Inflammatory macrophage treated with lipopolysaccharide for 4 hours (primary cell): ENCODE data around the gene TYSND1.
A peak's percentile ranks its signal among the peaks of the same experiment; 100 is the strongest.
"Not testable (repeated sequence)": the region's sequence is repeated elsewhere in the genome, so short reads cannot be mapped to it uniquely, and the experiment has no call there.

Experiments
- DNase-seq: peaks from one replicate; pipeline ENCODE4 v3.0.0-alpha.2; 2020

Gene TYSND1

DNA sequence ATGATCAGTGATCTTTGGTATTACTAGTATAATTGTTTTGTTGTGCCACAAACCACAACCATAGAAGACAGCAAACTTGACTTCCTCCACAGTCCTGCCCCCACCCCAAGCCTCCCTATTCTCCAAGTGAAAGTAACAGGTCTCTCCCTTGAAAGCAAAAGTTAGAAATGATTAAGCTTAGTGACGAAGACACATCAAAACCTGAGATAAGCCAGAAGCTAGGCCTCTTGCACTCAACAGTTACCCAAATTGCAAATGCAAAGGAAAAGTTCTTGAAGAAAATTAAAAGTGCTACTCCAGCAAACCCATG lies 16.3 kb upstream of the TYSND1 start:
- DNase-seq: peak; percentile 77

DNA sequence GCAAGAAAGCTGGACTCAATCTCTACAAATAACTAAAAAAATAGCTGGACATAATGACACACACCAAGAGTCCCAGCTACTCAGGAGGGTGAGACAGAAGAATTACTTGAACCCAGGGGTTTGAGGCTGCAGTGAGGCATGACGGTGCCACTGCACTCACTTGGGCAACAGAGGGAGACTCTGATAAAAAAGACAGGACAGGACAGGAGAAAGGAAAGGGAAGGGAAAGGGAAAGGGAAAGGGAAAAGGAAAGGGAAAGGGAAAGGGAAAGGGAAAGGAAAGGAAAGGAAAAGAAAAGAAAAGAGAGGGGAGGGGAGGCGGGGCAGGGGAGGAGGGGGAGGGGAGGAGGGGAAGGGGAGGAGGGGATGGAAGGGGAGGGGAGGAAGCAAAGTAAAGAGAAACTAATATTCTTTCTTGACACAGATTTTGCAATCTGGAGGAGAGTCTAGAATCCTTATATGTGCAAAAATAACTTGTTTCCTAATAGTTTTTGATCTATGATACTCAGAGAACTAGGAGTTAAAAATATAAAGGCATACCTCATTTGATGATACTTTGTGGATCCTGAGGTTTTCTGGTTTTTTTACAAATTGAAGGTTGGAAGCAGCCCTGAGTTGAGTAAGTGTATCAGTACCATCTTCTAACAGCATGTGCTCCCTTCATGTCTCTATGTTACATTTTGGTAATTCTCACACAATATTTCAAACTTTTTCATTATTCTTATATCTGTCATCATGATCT lies 15.8 kb upstream of the TYSND1 start:
- peak; percentile 81 for DNase-seq

DNA sequence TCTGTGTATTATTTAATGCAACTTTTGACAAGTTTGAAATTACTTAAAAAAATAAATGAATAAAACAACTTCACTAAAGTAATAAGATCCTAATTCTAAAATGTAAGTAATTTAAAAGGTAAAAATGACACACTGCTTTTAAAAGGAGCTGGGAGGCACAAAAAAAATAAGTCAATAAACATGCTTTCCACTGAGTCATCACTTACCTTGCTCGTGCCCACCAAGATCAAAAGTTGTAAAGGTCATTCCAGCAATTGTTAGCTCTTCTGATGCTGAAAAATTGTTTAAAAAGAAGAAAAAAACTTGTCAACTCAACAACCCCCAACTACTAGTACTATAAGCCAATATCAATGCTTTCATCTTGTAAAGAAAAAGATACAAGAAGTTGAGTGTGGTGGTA lies 14.3 kb upstream of the TYSND1 start:
- no peak for DNase-seq

DNA sequence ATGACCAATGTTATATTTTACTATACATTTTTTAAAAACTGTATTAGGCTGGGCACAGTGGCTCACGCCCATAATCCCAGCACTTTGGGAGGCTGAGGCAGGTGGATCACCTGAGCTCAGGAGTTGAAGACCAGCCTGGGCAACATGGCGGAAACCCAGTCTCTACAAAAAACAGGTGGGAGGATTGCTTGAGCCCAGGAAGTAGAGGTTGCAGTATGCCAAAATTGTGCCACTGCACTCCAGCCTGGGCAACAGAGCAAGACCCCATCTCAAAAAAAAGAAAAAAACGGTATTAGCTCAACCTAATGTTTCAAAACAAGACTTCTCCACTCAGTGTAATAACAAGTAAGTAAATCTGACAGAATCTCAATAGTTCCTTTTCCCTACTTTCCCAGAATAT lies 12.9 kb upstream of the TYSND1 start:
- not testable (repeated sequence) for DNase-seq

DNA sequence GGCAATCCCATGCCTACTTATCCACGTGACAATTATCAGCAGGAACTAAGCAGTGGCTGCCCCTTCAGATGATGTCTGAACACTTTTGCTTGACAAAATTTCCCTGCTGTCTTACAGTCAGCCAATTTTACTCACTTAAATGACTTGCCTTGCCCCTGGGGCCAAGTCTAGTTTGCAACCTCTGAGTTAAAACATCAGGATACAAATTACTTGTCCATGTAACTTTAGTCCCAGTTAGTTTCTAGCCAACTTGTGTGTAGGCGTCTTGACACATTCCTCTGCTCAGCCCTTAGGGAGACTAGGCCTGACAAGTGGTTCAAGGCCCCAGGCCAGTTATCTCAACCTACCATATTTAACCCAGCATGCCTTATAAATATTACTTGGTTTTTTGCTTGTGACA lies 11.6 kb upstream of the TYSND1 start:
- no peak for DNase-seq

DNA sequence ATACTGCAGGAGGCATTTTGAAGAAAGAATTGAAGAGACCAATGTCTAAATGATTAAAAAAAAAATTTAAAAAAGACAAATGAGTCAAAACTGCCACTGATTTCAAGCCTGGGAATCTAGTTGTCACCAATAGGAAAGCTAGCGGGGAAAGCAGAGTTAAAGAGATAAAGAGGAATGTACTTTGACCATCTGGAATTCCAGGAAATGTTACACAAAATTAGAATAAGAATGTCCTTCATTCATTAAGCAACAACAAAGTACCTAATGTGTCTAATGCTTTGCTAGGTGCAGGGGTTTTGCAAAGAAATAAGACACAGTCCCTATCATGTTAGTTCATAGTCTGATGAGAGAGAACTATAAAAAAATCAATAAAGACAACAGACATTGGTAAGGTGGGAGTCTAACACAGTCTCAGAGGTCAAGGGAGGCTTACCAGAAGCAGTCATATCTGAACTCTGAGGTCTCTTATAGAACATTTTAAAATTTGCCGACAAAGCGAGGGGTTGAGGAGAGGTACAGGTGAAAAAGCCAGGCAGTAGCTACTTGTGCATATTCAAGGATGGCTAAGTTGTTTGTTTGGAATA lies 8.8 kb upstream of the TYSND1 start:
- no peak for DNase-seq

DNA sequence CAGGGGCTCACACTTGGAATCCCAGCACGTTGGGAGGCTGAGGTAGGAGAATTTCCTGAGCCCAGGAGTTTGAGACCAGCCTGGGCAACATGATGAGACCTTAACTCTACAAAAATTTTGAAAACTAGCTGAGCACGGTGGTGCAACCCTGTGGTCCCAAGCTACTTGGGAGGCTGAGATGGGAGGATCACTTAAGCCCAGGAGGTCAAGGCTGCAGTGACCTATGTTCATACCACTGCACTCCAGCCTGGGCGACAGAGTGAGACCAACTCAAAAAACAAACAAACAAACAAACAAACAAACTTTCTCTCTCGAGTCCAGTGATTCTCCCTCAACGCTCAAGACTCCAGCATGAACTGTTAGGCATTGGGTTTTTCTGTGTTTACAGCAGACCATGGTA lies 2.0 kb upstream of the TYSND1 start:
- no peak for DNase-seq

DNA sequence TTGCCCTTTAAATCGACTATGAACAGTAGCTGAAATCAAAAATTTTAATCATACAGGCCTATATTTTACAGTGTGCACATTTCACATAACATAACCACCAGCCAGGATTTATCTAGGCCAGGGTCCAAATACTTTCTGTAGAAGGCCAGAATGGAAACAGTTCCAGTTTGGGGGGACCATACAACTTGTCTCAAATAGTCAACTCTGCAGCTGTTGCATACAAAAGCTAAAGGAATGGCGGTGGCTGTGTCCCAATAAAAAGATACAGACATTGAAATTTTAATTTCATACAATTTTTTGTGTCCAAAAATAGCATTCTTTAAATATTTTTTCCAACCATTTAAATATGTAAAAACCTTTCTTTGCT lies 742 bp upstream of the TYSND1 start:
- no peak for DNase-seq

DNA sequence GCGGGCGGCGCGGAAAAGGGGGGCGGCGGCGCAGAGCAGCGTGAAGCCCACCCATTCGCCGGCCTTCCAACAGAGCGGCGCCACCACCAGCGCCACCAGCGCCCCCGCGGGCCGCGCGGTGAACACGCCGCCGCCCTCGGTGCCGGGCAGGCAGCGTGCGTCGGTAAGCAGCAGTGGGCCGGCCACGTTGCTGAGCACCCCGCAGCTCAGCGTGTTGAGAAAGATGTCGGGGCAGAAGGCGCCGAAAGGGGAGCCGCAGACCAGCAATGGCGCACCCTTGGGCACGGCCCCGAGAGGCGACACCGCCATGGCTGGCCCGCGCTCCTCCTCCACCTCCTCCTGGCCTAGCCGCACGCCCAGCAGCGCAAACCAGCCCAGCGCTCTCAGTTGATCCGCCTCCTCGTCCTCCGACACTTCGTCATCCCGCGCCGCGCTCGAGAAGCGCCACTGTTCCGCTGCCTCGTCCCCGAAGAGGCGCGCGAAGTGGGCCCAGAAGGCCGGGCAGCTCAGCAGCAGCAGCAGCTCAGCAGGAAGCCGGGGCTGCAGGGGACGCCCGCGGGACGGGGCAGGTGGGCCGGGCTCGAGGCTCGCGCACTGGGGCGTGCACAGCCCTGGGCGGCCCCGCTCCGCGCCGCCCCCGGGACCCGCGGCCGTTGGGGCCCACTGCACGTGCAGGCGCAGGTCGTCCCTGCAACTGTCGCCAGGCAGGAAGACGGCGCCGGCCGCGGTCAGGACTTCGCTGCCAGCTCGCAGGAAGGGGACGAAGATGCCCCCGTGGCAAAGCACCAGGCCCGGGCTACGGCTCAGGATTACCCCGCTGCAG lies 623 bp downstream of the TYSND1 start:
- DNase-seq: peak; percentile 67

DNA sequence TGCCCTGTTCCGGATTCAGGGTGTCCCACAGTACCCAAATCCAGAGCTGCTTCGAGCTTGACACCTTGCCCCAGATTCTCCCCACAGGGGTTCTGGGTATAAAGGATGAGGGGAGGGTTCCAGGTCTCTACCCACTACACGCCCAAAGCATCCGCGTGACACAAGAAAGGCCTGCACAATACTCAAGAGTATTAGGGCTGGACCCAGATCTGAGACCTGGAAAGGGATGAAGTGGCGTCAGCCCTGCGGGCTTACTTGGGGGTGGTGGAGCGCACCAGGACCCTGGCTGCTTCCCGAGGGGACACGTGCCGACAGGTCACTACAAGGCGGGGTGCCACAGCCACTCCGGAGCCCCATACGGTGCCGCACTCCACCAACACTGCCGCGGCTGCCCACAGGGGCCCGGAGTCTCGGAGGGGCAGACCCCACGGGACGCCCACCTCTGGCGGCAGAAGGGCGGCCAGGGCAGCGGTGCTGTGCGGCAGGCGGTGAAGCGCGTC lies 1.3 kb downstream of the TYSND1 start:
- no peak for DNase-seq

DNA sequence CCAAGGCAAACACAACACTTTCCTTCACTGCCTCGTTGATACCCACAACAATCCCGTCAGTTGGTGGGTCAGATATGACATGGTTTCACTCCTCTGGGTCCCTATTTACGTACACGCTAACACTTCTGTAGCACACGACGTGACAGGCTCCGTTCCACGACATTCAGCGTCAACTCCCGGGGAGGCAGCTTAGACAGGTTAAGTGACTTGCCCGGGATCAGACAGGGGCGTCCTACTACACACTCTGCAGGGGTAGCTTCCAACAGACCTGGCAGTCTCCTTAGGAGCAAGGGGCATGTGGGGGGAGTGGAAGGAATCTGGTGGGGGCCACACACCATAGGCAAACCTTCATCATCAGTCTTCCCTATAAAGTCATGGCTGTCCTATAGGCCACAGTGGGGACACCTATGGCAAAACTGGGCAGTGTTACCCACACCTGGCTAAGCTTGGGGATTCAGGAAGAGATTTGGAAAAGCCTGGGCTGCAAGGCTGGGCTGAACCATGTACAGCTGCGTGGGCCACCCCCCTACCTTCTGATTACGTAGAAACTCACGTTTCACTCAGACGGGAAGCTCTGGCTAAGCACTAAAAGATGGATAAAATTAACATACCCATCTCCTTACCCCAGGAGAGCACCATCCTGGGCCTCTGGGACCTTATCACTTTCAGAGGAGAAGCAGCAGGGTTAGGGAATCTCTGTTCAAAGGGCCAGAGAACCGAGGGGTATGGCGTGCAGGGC lies 2.0 kb downstream of the TYSND1 start:
- DNase-seq: no peak

DNA sequence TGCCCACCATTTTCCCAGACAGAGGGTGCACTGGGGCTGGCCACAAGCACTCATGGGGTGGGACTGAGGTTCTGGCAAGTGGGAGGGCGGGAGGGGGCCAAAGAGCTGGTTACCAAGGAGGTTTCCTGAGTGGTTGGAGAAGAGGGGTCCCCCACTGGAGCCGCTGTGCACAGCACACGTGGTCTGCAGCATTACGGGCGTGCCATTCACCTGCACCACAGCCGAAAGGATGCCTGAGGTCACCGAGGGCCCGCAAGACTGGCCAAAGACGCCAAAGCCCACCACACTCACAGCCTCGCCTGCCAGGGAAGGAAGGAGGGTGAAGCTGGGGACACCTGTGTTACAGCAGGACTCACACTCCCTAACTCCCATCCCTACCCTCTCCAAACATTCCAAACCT lies 3.9 kb downstream of the TYSND1 start:
- no peak for DNase-seq

DNA sequence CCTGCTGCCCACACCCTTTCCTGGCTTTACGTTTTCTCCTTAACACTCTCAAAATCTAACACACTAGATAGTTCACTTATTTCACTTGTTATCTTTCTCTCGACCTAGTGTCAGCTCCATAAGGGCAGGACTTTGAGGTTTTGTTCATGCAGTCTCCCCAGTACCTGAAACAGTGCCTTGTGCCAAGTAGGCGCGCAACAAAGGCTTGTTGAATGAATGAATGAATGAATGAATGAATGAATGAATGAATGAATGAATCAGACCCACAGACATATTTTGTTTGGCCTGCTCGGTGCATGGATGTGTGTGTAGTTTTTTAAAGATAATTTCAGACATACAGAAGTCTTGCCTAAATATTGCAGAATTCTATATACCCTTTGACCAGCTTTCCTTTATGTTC lies 6.2 kb downstream of the TYSND1 start:
- DNase-seq: no peak

DNA sequence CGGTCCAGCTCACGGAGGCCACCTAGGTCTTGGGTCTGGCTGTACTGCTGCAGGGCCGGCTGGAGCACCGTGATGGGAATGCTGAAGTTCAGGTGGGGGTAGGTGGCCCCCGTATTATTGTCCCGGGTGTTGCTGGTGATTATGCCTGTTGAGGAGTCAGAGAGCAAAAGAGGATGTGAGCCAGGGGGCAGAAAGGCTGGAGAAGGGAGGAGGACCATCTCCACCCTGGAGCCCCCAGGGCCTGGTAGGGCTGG lies 6.6 kb downstream of the TYSND1 start:
- DNase-seq: no peak

DNA sequence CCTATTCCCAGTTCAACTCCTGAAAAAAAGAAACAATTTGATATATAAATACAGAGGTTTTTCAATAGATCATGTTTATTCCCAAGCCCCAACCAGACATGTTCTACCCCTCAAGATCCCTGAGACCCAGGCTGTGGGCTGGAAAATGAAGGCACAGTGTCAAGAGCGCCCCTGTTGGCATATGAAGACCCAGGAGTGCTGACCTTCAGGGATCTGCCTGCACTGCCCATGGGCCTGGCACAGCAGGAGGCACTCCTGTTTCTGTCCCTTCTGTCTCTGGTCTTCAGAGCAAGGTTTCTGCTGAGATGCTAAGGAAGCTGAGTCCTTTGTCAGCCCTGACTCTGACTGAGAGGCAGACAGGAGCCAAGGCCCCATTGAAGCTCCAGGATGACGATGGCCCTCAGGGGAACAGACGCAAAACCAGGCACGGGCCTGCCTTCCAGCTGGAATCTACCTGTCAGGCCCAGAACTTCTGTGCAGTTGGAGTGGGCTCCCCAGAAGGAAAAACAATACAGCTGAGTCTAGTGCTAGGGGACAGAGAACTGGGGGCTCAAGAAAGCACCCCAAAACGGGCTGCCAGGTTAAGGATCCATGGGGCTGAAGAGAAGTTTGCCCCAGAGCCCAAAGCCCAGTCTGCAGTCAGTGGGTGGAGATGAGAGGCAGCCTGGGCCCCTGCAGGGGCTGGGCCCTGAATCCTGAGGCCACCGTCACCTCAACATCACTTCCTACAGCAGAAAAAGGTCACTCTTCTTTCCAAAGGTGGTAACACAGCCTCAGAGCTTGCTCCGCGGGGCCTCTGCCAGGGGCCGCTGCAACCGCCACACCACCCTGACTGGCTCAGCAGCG lies 7.1 kb downstream of the TYSND1 start:
- no peak for DNase-seq

DNA sequence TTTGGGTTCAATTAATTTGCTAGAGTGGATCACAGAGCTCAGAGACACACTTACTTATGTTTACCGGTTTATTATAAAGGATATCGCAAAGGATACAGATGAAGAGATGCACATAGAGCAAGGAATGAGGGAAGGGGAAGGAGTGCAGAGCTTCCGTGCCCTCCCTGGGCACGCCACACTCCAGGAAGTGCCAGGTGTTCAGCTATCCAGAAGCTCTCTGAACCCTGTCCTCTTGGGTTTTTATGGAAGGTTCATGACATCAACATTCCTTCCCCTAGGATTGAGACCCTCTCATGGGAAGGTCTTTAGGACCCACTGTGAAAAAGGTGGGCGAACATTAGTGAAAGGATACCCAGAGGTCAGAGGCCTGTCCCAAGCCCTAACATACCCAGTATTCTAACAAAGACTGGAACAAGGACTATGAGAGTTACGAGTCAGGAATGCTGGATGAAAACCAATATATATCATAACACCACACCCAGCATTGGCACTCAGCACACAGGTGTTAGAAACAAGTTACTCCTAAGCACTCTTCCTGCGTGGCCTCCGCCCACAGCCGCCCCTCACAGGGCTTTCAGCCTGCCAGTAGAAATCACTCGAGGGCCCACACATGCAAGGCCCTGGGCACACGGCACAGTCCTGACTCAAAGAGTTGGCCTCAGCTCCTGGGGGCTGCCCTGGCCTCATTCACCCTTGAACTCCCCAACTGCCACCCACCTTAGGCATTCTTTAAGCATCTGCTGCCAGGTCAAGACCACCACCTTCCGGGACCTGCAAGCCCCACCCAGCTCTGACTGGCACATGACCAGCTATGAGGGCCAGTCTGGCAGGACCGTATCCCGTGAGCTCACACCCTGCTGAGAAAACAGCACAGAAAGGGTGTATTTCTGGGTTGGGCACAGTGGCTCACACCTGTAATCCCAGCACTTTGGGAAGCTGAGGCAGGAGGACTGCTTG lies 8.3 kb downstream of the TYSND1 start:
- no peak for DNase-seq

DNA sequence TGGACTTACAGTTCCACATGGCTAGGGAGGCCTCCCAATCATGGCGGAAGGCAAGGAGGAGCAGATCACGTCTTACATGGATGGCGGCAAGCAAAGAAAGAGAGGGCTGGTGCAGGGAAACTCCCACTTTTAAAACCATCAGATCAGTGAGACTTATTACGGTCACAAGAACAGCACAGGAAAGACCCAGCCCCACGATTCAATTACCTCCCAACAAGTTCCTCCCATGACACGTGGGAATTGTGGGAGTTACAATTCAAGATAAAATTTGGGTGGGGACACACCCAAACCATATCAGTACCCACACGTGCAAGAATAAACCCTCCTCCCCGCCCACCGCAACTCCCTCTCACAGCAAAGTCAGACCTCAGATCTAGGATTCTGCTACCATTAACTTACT lies 9.4 kb downstream of the TYSND1 start:
- no peak for DNase-seq

DNA sequence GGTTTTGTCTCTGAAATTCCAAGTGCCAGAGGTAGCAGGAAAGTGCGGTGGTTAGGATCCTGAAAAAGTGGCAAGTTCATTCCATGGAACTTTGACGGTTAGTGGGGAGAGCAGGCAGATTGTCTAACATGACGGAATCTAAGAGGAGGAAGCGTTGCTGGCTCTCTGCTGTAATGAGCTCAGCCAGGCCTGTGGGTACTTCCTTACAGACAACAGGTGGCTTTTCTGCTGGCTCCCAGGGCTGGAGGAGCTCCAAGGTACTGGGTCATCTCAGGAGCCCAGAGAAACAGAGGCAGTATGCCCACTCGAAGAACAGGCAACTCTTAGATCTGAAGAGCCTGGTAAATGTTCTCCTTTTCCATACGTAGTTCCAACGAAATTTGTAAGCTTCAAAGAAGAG lies 10.8 kb downstream of the TYSND1 start:
- DNase-seq: no peak

DNA sequence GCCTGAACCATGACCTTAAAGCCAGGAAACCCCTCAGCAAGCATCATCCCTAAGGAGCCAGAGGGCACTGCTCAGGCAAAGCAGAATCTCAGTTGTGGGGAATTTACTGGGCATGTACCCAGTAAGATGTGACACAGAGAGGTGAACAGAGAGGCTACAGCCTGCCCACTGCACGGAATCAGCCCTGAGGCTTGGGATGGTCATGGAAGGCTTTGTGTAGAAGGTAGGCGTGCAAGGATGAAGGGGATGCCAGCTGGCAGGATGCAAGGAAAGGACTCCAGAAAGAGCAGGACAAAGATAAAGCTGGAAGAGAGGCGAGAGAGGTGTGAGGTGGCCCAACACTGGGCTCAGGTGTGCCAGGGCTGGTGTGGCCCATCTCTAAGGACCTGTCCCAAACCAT lies 11.5 kb downstream of the TYSND1 start:
- DNase-seq: no peak

DNA sequence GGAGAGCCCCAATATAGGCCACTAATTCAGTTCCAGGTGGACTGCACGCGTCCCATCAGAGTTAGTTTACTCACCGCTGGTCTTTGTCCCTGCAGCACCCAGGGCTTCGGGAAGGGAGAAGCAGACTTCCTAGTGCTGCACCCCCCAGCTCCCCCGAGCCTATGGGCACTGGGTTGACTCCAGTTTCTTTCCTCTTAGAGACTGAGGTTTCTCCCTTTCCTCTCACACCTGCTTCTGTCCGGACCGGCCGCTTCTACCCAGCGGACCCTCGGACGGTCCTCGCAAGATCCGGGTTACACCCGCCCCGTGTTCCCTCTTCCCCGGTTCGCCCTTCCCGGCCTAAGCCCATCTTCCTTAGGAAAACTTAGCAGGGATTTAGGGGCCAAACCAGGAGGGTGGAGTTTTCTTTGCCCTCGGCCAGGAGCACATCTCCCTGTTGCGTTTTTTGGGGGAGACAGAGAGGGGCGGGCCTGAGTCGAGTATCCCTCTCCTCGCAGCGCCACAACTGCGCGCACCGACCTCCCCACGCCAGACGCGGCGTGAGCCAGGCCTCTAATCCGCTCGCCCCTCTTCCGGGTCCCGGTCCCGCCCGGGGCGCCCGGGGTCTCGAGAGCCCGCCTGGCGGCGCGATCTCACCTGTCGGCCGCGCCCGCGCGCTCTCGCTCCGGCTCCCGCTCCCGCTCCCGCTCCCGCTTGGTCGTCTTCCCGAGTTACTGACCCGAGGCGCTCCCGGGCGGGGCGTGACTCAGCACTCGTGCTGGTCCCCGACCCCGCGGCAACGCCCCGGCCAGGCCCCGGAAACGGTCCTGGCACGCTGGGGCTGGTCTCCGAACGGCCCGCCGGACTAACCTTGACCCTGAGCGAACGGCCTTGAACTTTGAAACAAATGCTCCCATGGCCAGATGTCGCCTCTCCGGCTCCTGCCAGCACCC lies 14.1 kb downstream of the TYSND1 start, which contains the start of gene AIFM2:
Gene AIFM2, minus strand, starts transcription at position 728 of the 932 bp plus-strand sequence. CDS start 8,741 bp downstream, outside the sequence.
- peak; percentile 71 for DNase-seq
